SU-DHL-6 (cell line): ENCODE results near the gene PTPRH.

ENCODE experiments used
- CTCF ChIP-seq: fragments of 200-600 bp; sonication (generic); IDR thresholded peaks from one replicate; pipeline ENCODE4 v1.5.1; 2017; ENCODE audit warnings: antibody characterized with exemption, mild to moderate bottlenecking, low read length, moderate library complexity; ENCODE audit not compliant: insufficient read depth, poor library complexity, severe bottlenecking
- EZH2phosphoT487 ChIP-seq: fragments of 200-600 bp; sonication (generic), shearing (Covaris generic); conservative IDR thresholded peaks from 2 replicates; pipeline ENCODE4 v1.6.1; 2018; ENCODE audit warnings: mild to moderate bottlenecking, antibody characterized with exemption, low read length, moderate library complexity, mixed read lengths

- TF ChIP-seq CTCF (no peak), EZH2phosphoT487 (no peak)
Observed at GRCh38 chr19:55220525-55220924, 11.2 kb upstream of the PTPRH start.
